NCI-H345 (cell line): Measurements from ENCODE around the gene EYS.
"Not testable (repeated sequence)": the region's sequence is repeated elsewhere in the genome, so short reads cannot be mapped to it uniquely, and the experiment has no call there.

Source experiments
- DNase-seq: peaks from one replicate; lab custom pipeline; 2025; lab: John Stamatoyannopoulos, UW

Gene EYS

GRCh38 chr6:64041373-64041772, 1665.7 kb downstream of the EYS start:
- DNase-seq = no peak

GRCh38 chr6:64040113-64040512, 1666.9 kb downstream of the EYS start:
- no peak for DNase-seq

GRCh38 chr6:64037427-64037826, 1669.6 kb downstream of the EYS start:
- DNase-seq = no peak

GRCh38 chr6:64034910-64035655, 1671.9 kb downstream of the EYS start:
- DNase-seq = no peak

- no peak for DNase-seq
These were observed 1672.7 kb downstream of the EYS start for GRCh38 chr6:64034291-64034690.

- not testable (repeated sequence) for DNase-seq
These were observed 1675.9 kb downstream of the EYS start for GRCh38 chr6:64030950-64031618.

- no peak for DNase-seq
These were observed 1683.3 kb downstream of the EYS start for GRCh38 chr6:64023693-64024092.

GRCh38 chr6:64014595-64014994, 1692.4 kb downstream of the EYS start:
- DNase-seq = no peak

- no peak for DNase-seq
These were observed 1694.0 kb downstream of the EYS start for GRCh38 chr6:64013011-64013410.

- DNase-seq = peak; percentile 57
These were observed 1694.5 kb downstream of the EYS start for GRCh38 chr6:64012351-64013001.

- no peak for DNase-seq
These were observed 1696.4 kb downstream of the EYS start for GRCh38 chr6:64010666-64011065.

- no peak for DNase-seq
These were observed 1697.0 kb downstream of the EYS start for GRCh38 chr6:64010010-64010409.

GRCh38 chr6:64006246-64006645, 1700.8 kb downstream of the EYS start:
- no peak for DNase-seq

- DNase-seq = no peak
These were observed 1706.1 kb downstream of the EYS start for GRCh38 chr6:64000818-64001491.

- DNase-seq = no peak
These were observed 1707.4 kb downstream of the EYS start for GRCh38 chr6:63999613-64000012.

- no peak for DNase-seq
These were observed 1708.0 kb downstream of the EYS start for GRCh38 chr6:63998991-63999390.

GRCh38 chr6:63997734-63998133, 1709.3 kb downstream of the EYS start:
- no peak for DNase-seq

- DNase-seq = no peak
These were observed 1709.8 kb downstream of the EYS start for GRCh38 chr6:63997221-63997620.

- DNase-seq = no peak
These were observed 1721.8 kb downstream of the EYS start for GRCh38 chr6:63985223-63985622.

GRCh38 chr6:63975699-63976098, 1731.3 kb downstream of the EYS start:
- no peak for DNase-seq

GRCh38 chr6:63968650-63969049, 1738.4 kb downstream of the EYS start:
- DNase-seq = no peak

GRCh38 chr6:63964366-63964765, 1742.7 kb downstream of the EYS start:
- DNase-seq = no peak
